HCT116 (cell line): ENCODE data around the gene PRAMEF18. TPM values are rescaled to one million over a fixed set of nuclear protein-coding genes. Genes with fewer than 3 reads are reported as not detected.
"Not testable (repeated sequence)": the region's sequence is repeated elsewhere in the genome, so short reads cannot be mapped to it uniquely, and the experiment has no call there.

Source experiments
- ATAC-seq: fragments of 200-7000 bp; cut with Tn5 transposase; 2 replicates; pipeline ENCODE4 v1.9.1; 2020; ENCODE audit warnings: mild to moderate bottlenecking, moderate library complexity
- BruUV-seq: library from RNA; stranded (reverse); fragments of 400-500 nt; replicated peaks from 2 replicates; lab custom pipeline; 2021; lab: Mats Ljungman, UMichigan
- CTCF ChIA-PET: fragments of 300-600 bp; sonication (Branson Sonifier 250); formaldehyde crosslinking; loops from one replicate; lab custom pipeline; 2021; ENCODE audit warnings: antibody characterized with exemption; lab: Charles Lee
- POLR2A ChIA-PET: fragments of 300-600, 350-600 bp; sonication (Branson Sonifier 250); formaldehyde crosslinking; loops from one replicate; lab custom pipeline; 2021; ENCODE audit warnings: antibody characterized with exemption; lab: Charles Lee
- RAD21 ChIA-PET, 2 experiments: fragments of 300-600 bp; sonication (Branson Sonifier 250); formaldehyde crosslinking; loops; one replicate each; lab custom pipeline; 2023; ENCODE audit warnings: low total read pairs in 2 of 2; ENCODE audit not compliant: uncharacterized antibody in 2 of 2, unreplicated experiment in 2 of 2, low non-redundant PET in 1 of 2; lab: Charles Lee
- DNase-seq: peaks from one replicate; pipeline ENCODE4 v3.0.0-alpha.2; 2010; ENCODE audit warnings: low read depth, low spot score
- H2AFZ ChIP-seq: fragments of 200-600 bp; shearing (Covaris generic), sonication (generic); 2 replicates; pipeline ENCODE4 v1.6.1; 2017; ENCODE audit warnings: low read depth, mixed run types, mixed read lengths, antibody characterized with exemption, low read length; ENCODE audit not compliant: poor library complexity, severe bottlenecking
- H3K27ac ChIP-seq: 2 replicates; pipeline ENCODE4 v1.5.1; 2012; ENCODE audit warnings: low read depth, low read length
- H3K27me3 ChIP-seq: fragments of 200-600 bp; sonication (generic); 2 replicates; pipeline ENCODE4 v1.6.1; 2016; ENCODE audit warnings: mixed run types, low read length, mixed read lengths; ENCODE audit not compliant: insufficient read depth
- H3K36me3 ChIP-seq, 2 experiments: fragments of 200-500 bp in 1 of 2; fragments of 200-600 bp in 1 of 2; sonication (Bioruptor generic) in 1 of 2; sonication (generic) in 1 of 2; 2 replicates each; pipeline versions ENCODE4 v1.5.1 to v1.6.1; 2014 to 2016; ENCODE audit warnings: low read length in 2 of 2, inconsistent platforms in 1 of 2, mixed read lengths in 1 of 2, mixed run types in 1 of 2; ENCODE audit not compliant: insufficient read depth in 2 of 2, control insufficient read depth in 1 of 2
- H3K4me1 ChIP-seq, 2 experiments: fragments of 200-600 bp in 1 of 2; sonication (generic) in 1 of 2; 2 replicates each; pipeline versions ENCODE4 v1.5.1 to v1.6.1; 2012 to 2017; ENCODE audit warnings: low read length in 2 of 2, inconsistent platforms in 1 of 2, mild to moderate bottlenecking in 1 of 2, mixed read lengths in 1 of 2, mixed run types in 1 of 2, moderate library complexity in 1 of 2; ENCODE audit not compliant: insufficient read depth in 2 of 2, control insufficient read depth in 1 of 2
- H3K4me2 ChIP-seq: fragments of 200-600 bp; sonication (generic); 2 replicates; pipeline ENCODE4 v1.6.1; 2017; ENCODE audit warnings: mixed run types, low read length, mixed read lengths
- H3K4me3 ChIP-seq, 2 experiments: fragments of 200-600 bp in 1 of 2; sonication (generic) in 1 of 2; replicated peaks in 1 of 2; 2 replicates each; pipeline ENCODE4 v1.5.1; 2011 to 2016; ENCODE audit warnings: low read length in 2 of 2, control low read depth in 1 of 2, low read depth in 1 of 2, mild to moderate bottlenecking in 1 of 2, mixed read lengths in 1 of 2, mixed run types in 1 of 2
- H3K79me2 ChIP-seq: fragments of 200-600 bp; sonication (generic); 2 replicates; pipeline ENCODE4 v1.6.1; 2017; ENCODE audit warnings: mild to moderate bottlenecking, mixed run types, low read length, moderate library complexity, mixed read lengths; ENCODE audit not compliant: insufficient read depth
- H3K9ac ChIP-seq: fragments of 200-600 bp; sonication (generic); 2 replicates; pipeline ENCODE4 v1.6.1; 2016; ENCODE audit warnings: low read length, mixed read lengths
- H3K9me2 ChIP-seq: fragments of 200-600 bp; sonication (generic), shearing (Covaris generic); 2 replicates; pipeline ENCODE4 v1.6.1; 2017; ENCODE audit warnings: mixed run types, mild to moderate bottlenecking, moderate library complexity; ENCODE audit not compliant: insufficient read depth
- H3K9me3 ChIP-seq, 2 experiments: fragments of 200-500 bp in 1 of 2; fragments of 200-600 bp in 1 of 2; sonication (Bioruptor generic) in 1 of 2; sonication (generic) in 1 of 2; 2 replicates each; pipeline ENCODE4 v1.6.1; 2014 to 2017; ENCODE audit warnings: low read length in 2 of 2, mixed read lengths in 2 of 2, inconsistent platforms in 1 of 2, low read depth in 1 of 2, mild to moderate bottlenecking in 1 of 2, mixed run types in 1 of 2, moderate library complexity in 1 of 2; ENCODE audit not compliant: control insufficient read depth in 1 of 2, insufficient read depth in 1 of 2
- H4K20me1 ChIP-seq: fragments of 200-600 bp; sonication (generic), shearing (Covaris generic); 2 replicates; pipeline ENCODE4 v1.6.1; 2017; ENCODE audit warnings: mixed run types, mild to moderate bottlenecking, moderate library complexity; ENCODE audit not compliant: insufficient read depth
- CBX3 ChIP-seq: IDR thresholded peaks from 2 replicates; pipeline ENCODE4 v1.6.1; 2012; ENCODE audit warnings: low read depth
- CEBPB ChIP-seq: IDR thresholded peaks from 2 replicates; pipeline ENCODE4 v1.6.1; 2012; ENCODE audit warnings: low read depth
- ELF1 ChIP-seq: IDR thresholded peaks from 2 replicates; pipeline ENCODE4 v1.6.1; 2012; ENCODE audit warnings: low read depth, borderline replicate concordance
- EZH2phosphoT487 ChIP-seq: fragments of 200-600 bp; IDR thresholded peaks from 2 replicates; pipeline ENCODE4 v1.6.1; 2018; ENCODE audit warnings: antibody characterized with exemption, borderline replicate concordance
- FOSL1 ChIP-seq: IDR thresholded peaks from 2 replicates; pipeline ENCODE4 v1.6.1; 2012; ENCODE audit warnings: low read depth
- JUND ChIP-seq: IDR thresholded peaks from 2 replicates; pipeline ENCODE4 v1.6.1; 2012
- POLR2A ChIP-seq: IDR thresholded peaks from 2 replicates; pipeline ENCODE4 v1.7.0; 2011; ENCODE audit warnings: borderline replicate concordance; ENCODE audit not compliant: insufficient read depth, insufficient read length; ENCODE audit errors: extremely low read depth
- RAD21 ChIP-seq: IDR thresholded peaks from 2 replicates; pipeline ENCODE4 v1.6.1; 2012; ENCODE audit warnings: low read depth, mild to moderate bottlenecking
- SP1 ChIP-seq: IDR thresholded peaks from 2 replicates; pipeline ENCODE4 v1.6.1; 2012; ENCODE audit warnings: low read depth
- TCF7L2 ChIP-seq: IDR thresholded peaks from 2 replicates; pipeline ENCODE4 v1.7.0; 2011; ENCODE audit warnings: borderline replicate concordance, inconsistent platforms; ENCODE audit not compliant: insufficient read depth, insufficient read length; ENCODE audit errors: extremely low read depth
- YY1 ChIP-seq: IDR thresholded peaks from 2 replicates; pipeline ENCODE4 v1.6.1; 2011; ENCODE audit warnings: low read length, low read depth, moderate library complexity, mild to moderate bottlenecking; ENCODE audit not compliant: insufficient replicate concordance; ENCODE audit errors: extremely low read depth
- intact Hi-C: fragments of 100-400 bp; cut with micrococcal nuclease; formaldehyde crosslinking; loops from 2 replicates; pipeline ENCODE4 v1.10.0; 2022
- total RNA-seq: library from RNA; stranded (reverse); gene quantifications from one replicate; pipeline ENCODE4 v1.2.1, GENCODE V29; 2021; ENCODE audit not compliant: unreplicated experiment
- TF ChIP-seq, protein P1 (sequence below): IDR thresholded peaks from 2 replicates; pipeline ENCODE4 v1.6.1; 2011; ENCODE audit warnings: mild to moderate bottlenecking, low read length, moderate library complexity; ENCODE audit not compliant: insufficient replicate concordance; ENCODE audit errors: extremely low read depth
- TF ChIP-seq, protein P2 (sequence below): IDR thresholded peaks from 2 replicates; pipeline ENCODE4 v1.6.1; 2012

PRAMEF18 gene
- total RNA-seq, 1 experiment from 2014 or later: not detected

DNA sequence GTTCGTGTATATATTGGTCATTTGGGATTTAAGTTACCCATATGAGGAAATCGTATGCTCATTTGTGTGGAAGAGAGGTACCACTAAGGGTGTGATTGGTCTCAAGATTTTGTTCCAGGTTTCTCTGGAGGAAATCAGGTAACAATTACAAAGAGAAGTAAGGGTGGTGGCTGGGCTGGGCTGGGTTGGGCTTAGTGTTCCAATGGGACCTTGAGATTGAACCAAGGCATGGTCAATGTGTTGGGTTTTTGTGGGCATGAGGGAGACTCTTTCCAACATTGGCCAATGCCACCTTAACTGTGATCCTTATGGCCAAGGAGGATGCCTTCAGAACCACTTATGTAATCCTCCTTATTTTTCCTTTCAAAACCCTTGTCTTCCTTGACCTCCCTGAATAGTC, 4.6 kb upstream of the PRAMEF18 start:
- H3K9ac ChIP-seq, ATAC-seq, H2AFZ ChIP-seq, BruUV-seq, H4K20me1 ChIP-seq, RAD21 ChIA-PET, H3K36me3 ChIP-seq, intact Hi-C loops, H3K27ac ChIP-seq, H3K4me1 ChIP-seq, H3K27me3 ChIP-seq, CTCF ChIA-PET, H3K9me3 ChIP-seq, H3K4me2 ChIP-seq, DNase-seq, H3K9me2 ChIP-seq, H3K4me3 ChIP-seq, H3K79me2 ChIP-seq, POLR2A ChIA-PET: not testable (repeated sequence)

DNA sequence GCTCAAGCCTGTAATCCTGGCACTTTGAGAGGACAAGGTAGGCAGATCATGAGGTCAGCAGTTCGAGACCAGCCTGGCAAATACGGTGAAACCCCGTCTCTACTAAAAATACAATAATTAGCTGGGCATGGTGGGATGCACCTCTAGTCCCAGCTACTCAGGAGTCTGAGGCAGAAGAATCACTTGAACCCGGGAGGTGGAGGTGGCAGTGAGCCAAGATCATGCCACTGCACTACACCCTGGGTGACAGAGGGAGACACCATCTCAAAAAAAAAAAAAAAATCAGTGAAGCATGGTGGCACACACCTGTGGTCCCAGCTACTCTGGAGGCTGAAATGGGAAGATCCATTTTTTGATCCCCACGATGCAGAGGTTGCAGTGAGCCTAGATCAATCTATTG, 4.1 kb upstream of the PRAMEF18 start:
- H3K9ac ChIP-seq, H3K27ac ChIP-seq, H3K9me3 ChIP-seq, H3K4me2 ChIP-seq, POLR2A ChIA-PET, intact Hi-C loops, DNase-seq, H2AFZ ChIP-seq, ATAC-seq, H3K36me3 ChIP-seq, H3K9me2 ChIP-seq, H3K4me1 ChIP-seq, H3K79me2 ChIP-seq, H4K20me1 ChIP-seq, CTCF ChIA-PET, BruUV-seq, H3K4me3 ChIP-seq, H3K27me3 ChIP-seq, RAD21 ChIA-PET: not testable (repeated sequence)

DNA sequence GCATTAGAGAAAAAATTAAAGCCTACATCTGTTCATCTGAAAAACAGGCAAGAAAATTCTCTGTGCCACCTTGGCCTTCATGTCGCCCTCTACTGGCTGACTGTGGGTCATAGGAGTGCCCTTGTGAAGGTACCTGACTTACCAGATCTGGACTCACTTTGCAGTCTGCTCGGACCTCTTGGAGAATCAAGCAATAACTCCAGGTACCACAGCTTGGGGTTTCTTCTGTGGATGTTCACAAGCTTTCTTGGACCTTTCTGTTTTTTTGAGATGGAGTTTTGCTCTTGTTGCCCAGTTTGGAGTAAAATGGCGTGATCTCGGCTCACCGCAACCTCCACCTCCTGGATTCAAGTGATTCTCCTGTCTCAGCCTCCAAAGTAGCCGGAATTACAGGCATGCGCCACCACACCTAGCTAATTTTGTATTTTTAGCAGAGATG, 2.4 kb upstream of the PRAMEF18 start:
- Histone ChIP-seq H3K9me2 (no peaks in the 10 kb centered on the region), H4K20me1 (no peaks in the 10 kb centered on the region), H3K4me3 (no peak overlapping the region), H3K4me2 (no peak overlapping the region), H2AFZ (no peak overlapping the region), H3K36me3 (no peaks in the 10 kb centered on the region), H3K27me3 (peaks cover 6% of the 10 kb centered on the region), H3K79me2 (no peaks in the 10 kb centered on the region), H3K4me1 (no peaks in the 10 kb centered on the region), H3K27ac (no peak overlapping the region), H3K9me3 (no peaks in the 10 kb centered on the region), H3K9ac (no peak overlapping the region)
- ChIA-PET CTCF (no interaction called here), RAD21 (interaction anchor here in 1 of 2 experiments (0.7 kb wide), 1 partner anchor 1860 kb away, joined by 3 read pairs; no protein-coding TSS in a partner anchor), POLR2A (no interaction called here)
- BruUV-seq: no TSS peak
- intact Hi-C loops: no loop called here
- DNase-seq (peak; percentile 22), ATAC-seq (peak; percentile 86)
- TF ChIP-seq YY1 (peak; percentile 7), SP1 (no peak), CBX3 (no peak), JUND (no peak), EZH2phosphoT487 (no peak), TCF7L2 (no peak), CEBPB (no peak), ELF1 (no peak), POLR2A (no peak), RAD21 (0 out of 2 replicates have a peak, but pooled peaks have one; percentile 11), FOSL1 (no peak)
- TF ChIP-seq, protein P1, sequence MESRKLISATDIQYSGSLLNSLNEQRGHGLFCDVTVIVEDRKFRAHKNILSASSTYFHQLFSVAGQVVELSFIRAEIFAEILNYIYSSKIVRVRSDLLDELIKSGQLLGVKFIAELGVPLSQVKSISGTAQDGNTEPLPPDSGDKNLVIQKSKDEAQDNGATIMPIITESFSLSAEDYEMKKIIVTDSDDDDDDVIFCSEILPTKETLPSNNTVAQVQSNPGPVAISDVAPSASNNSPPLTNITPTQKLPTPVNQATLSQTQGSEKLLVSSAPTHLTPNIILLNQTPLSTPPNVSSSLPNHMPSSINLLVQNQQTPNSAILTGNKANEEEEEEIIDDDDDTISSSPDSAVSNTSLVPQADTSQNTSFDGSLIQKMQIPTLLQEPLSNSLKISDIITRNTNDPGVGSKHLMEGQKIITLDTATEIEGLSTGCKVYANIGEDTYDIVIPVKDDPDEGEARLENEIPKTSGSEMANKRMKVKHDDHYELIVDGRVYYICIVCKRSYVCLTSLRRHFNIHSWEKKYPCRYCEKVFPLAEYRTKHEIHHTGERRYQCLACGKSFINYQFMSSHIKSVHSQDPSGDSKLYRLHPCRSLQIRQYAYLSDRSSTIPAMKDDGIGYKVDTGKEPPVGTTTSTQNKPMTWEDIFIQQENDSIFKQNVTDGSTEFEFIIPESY: no peak
- TF ChIP-seq, protein P2, sequence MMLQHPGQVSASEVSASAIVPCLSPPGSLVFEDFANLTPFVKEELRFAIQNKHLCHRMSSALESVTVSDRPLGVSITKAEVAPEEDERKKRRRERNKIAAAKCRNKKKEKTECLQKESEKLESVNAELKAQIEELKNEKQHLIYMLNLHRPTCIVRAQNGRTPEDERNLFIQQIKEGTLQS: no peak
